HepG2 (cell line): ENCODE measurements around the gene WDR6. TPM values are rescaled to one million over a fixed set of nuclear protein-coding genes. Genes with fewer than 3 reads are reported as not detected.

Source experiments
- GATAD2A ChIP-seq: IDR thresholded peaks from 2 replicates; pipeline ENCODE4 v1.6.1; 2016
- MXI1 ChIP-seq: IDR thresholded peaks from 3 replicates; pipeline ENCODE4 v1.6.1; 2012; ENCODE audit warnings: low read depth, low read length, inconsistent platforms, borderline replicate concordance
- NFRKB ChIP-seq: fragments of 450-650 bp; IDR thresholded peaks from 2 replicates; pipeline ENCODE4 v1.6.1; 2017
- PAF1 ChIP-seq: IDR thresholded peaks from 2 replicates; pipeline ENCODE4 v1.6.1; 2016; ENCODE audit warnings: missing genetic modification reagents, missing compliant biosample characterization
- RXRB ChIP-seq: IDR thresholded peaks from 2 replicates; pipeline ENCODE4 v1.6.1; 2016; ENCODE audit warnings: borderline replicate concordance, missing genetic modification reagents, missing compliant biosample characterization
- SIX4 ChIP-seq: sonication (generic); formaldehyde crosslinking; IDR thresholded peaks from 2 replicates; pipeline ENCODE4 v1.4.0; 2020; ENCODE audit warnings: missing genetic modification reagents
- TBP ChIP-seq: sonication (generic); formaldehyde crosslinking; IDR thresholded peaks from 2 replicates; pipeline ENCODE4 v1.5.0; 2020; ENCODE audit warnings: missing genetic modification reagents
- TEAD3 ChIP-seq: optimal IDR thresholded peaks from 2 replicates; pipeline ENCODE3; 2016; ENCODE audit warnings: borderline replicate concordance
- TFDP2 ChIP-seq: sonication (generic); formaldehyde crosslinking; IDR thresholded peaks from 2 replicates; pipeline ENCODE4 v1.4.0; 2020; ENCODE audit warnings: missing genetic modification reagents
- ZBTB2 ChIP-seq: sonication (generic); formaldehyde crosslinking; IDR thresholded peaks from 2 replicates; pipeline ENCODE4 v1.8.0; 2022; ENCODE audit warnings: low read depth, missing genetic modification reagents
- ZEB1 ChIP-seq: IDR thresholded peaks from 2 replicates; pipeline ENCODE4 v1.6.1; 2012; ENCODE audit warnings: mild to moderate bottlenecking, low read depth, inconsistent platforms; ENCODE audit not compliant: insufficient replicate concordance
- ZGPAT ChIP-seq: IDR thresholded peaks from 2 replicates; pipeline ENCODE4 v1.6.1; 2016; ENCODE audit warnings: mild to moderate bottlenecking
- ZNF276 ChIP-seq: sonication (generic); formaldehyde crosslinking; IDR thresholded peaks from 2 replicates; pipeline ENCODE4 v1.4.0; 2020; ENCODE audit warnings: mild to moderate bottlenecking, low read depth, missing genetic modification reagents
- ZNF44 ChIP-seq: sonication (generic); formaldehyde crosslinking; IDR thresholded peaks from 2 replicates; pipeline ENCODE4 v1.5.1; 2020; ENCODE audit warnings: mild to moderate bottlenecking, missing genetic modification reagents
- ZNF446 ChIP-seq: sonication (generic); formaldehyde crosslinking; IDR thresholded peaks from 2 replicates; pipeline ENCODE4 v1.5.0; 2020; ENCODE audit warnings: mild to moderate bottlenecking, missing genetic modification reagents
- ZNF598 ChIP-seq: sonication (generic); formaldehyde crosslinking; IDR thresholded peaks from 2 replicates; pipeline ENCODE4 v1.5.1; 2020; ENCODE audit warnings: mild to moderate bottlenecking, missing genetic modification reagents, borderline replicate concordance
- ZNF773 ChIP-seq: sonication (generic); formaldehyde crosslinking; IDR thresholded peaks from 2 replicates; pipeline ENCODE4 v1.4.0; 2020; ENCODE audit warnings: missing genetic modification reagents, borderline replicate concordance
- ZNF879 ChIP-seq: sonication (generic); formaldehyde crosslinking; IDR thresholded peaks from 2 replicates; pipeline ENCODE4 v1.8.1; 2023; ENCODE audit warnings: missing genetic modification reagents
- ZNF891 ChIP-seq: sonication (generic); formaldehyde crosslinking; IDR thresholded peaks from 2 replicates; pipeline ENCODE4 v1.5.0; 2020; ENCODE audit warnings: mild to moderate bottlenecking, missing genetic modification reagents
- polyA plus RNA-seq, 8 experiments: library from polyadenylated mRNA; depleted of rRNA in 3 of 8; stranded (reverse) in 7 of 8; unstranded in 1 of 8; fragments of >200 nt; fragmentation: Illumina TruSeq in 4 of 8; extraction: Trizol in 4 of 8; gene quantifications; 2 replicates each; pipeline versions ENCODE4 v1.2.1 to v1.2.3, GENCODE V29; 2011 to 2016; ENCODE audit warnings: low read depth in 4 of 8, missing spikeins in 1 of 8, mixed read lengths in 1 of 8; ENCODE audit not compliant: insufficient read depth in 1 of 8
- total RNA-seq, 5 experiments: library from RNA; depleted of rRNA; stranded (reverse); fragments of >200 nt; fragmentation: Illumina TruSeq; extraction: Trizol; gene quantifications; 2 replicates each; pipeline ENCODE4 v1.2.3, GENCODE V29; 2016; ENCODE audit warnings: low read depth in 1 of 5

Gene WDR6
- total and polyA plus RNA-seq, 2 of the 13 experiments (the other 11 are each of a cell fraction or from before 2014, with no cell fraction given): 73.4 to 139 TPM

GRCh38 chr3:49007068-49007770 lies at the start of gene WDR6 (continued):
- TF ChIP-seq ZNF773 (CRISPR knock-in tag): no peak
- TF ChIP-seq RXRB (CRISPR knock-in tag): peak; percentile 22; the same call in 1 of the 2 replicates
- TF ChIP-seq ZNF446 (CRISPR knock-in tag): no peak
- peak; percentile 69 for TF ChIP-seq ZGPAT (CRISPR knock-in tag)
- TF ChIP-seq ZEB1: no peak
- TF ChIP-seq ZNF276: peak; percentile 23; the same call in 1 of the 2 replicates
- TF ChIP-seq ZNF598: 0 out of 2 replicates have a peak, but pooled peaks have one; percentile 19
- TF ChIP-seq TBP: no peak
- TF ChIP-seq GATAD2A: 0 out of 2 replicates have a peak, but pooled peaks have one; percentile 21
- 0 out of 2 replicates have a peak, but pooled peaks have one; percentile 57 for TF ChIP-seq ZNF44 (CRISPR knock-in tag)
- no peak for TF ChIP-seq TEAD3
- peak; percentile 94 for TF ChIP-seq TFDP2 (CRISPR knock-in tag)
- TF ChIP-seq ZNF879 (CRISPR knock-in tag): no peak; the same call in 1 of the 2 replicates
- no peak for TF ChIP-seq SIX4
- TF ChIP-seq PAF1 (CRISPR knock-in tag): no peak
- TF ChIP-seq ZNF891 (CRISPR knock-in tag): peak; percentile 58; the same call in 1 of the 2 replicates
- peak; percentile 72; the same call in 1 of the 3 replicates for TF ChIP-seq MXI1
- TF ChIP-seq NFRKB: no peak
- TF ChIP-seq ZBTB2 (CRISPR knock-in tag): peak; percentile 40
